ENCODE results near the gene DIP2C. TPM values are rescaled to one million over a fixed set of nuclear protein-coding genes. Genes with fewer than 3 reads are reported as not detected.

The DIP2C gene
- polyA plus RNA-seq, 1 of the 3 experiments (the other 2 are of a cell fraction) = 8.7 TPM

GRCh38 chr10:246431-246830 is 443.0 kb downstream of the DIP2C start (continued):
- TF ChIP-seq SMC3 (IDR thresholded peaks at IDR 0.05; ENCODE audit: low read depth, low read length) = no peak

GRCh38 chr10:244227-244626 is 445.2 kb downstream of the DIP2C start:
- Histone ChIP-seq H3K79me2 (ENCODE audit: insufficient read depth) (no peaks in the 10 kb centered on the region), H3K27ac (ENCODE audit: low read depth in 2 of 2, low read length in 1 of 2) (no peak overlapping the region), H2AFZ (ENCODE audit: low read depth) (no peak overlapping the region), H3K4me3 (ENCODE audit: low read depth in 2 of 2, low read length in 1 of 2) (no peak overlapping the region), H3K36me3 (replicated peaks in 1 of 2; ENCODE audit: control insufficient read depth in 1 of 2, insufficient read depth in 2 of 2, low read length in 1 of 2) (peaks cover 80% of the 10 kb centered on the region in 2 experiments), H3K9me3 (no peaks in the 10 kb centered on the region), H4K20me1 (ENCODE audit: insufficient read depth) (no peaks in the 10 kb centered on the region), H3K27me3 (ENCODE audit: insufficient read depth) (no peaks in the 10 kb centered on the region), H3K4me1 (ENCODE audit: control insufficient read depth in 1 of 2, insufficient read depth in 2 of 2, low read depth in 1 of 2, low read length in 1 of 2) (no peaks in the 10 kb centered on the region; a peak in 1 of 4 replicates), H3K4me2 (no peak overlapping the region), H3K9ac (no peak overlapping the region), H3F3A (replicated peaks; ENCODE audit: insufficient read depth) (no peaks in the 10 kb centered on the region), H3K9me2 (no peaks in the 10 kb centered on the region)
- 98% methylated on average over 7 of the region's 7 CpGs for WGBS (ENCODE audit: low lambda C conversion rate)
- ChIA-PET CTCF (interaction anchor here (1.5 to 1.7 kb wide), 2 partner anchors 13 to 24 kb away, joined by 4 to 5 read pairs; no protein-coding TSS in a partner anchor), POLR2A (no interaction called here)
- DNase-seq = no peak
- TF ChIP-seq CHD2 (IDR thresholded peaks at IDR 0.05; ENCODE audit: low read length, partially characterized antibody) = no peak
- no peak for TF ChIP-seq YY1 (IDR thresholded peaks at IDR 0.05; ENCODE audit: low read depth)
- no peak for TF ChIP-seq RCOR1 (IDR thresholded peaks at IDR 0.05; ENCODE audit: low read length)
- TF ChIP-seq USF2 (IDR thresholded peaks at IDR 0.05; ENCODE audit: borderline replicate concordance, low read depth, low read length) = no peak
- TF ChIP-seq RAD21 (IDR thresholded peaks at IDR 0.05; ENCODE audit: low read length) = no peak
- no peak for TF ChIP-seq TEAD4 (IDR thresholded peaks at IDR 0.05; ENCODE audit: borderline replicate concordance, insufficient read depth)
- TF ChIP-seq, protein P1, sequence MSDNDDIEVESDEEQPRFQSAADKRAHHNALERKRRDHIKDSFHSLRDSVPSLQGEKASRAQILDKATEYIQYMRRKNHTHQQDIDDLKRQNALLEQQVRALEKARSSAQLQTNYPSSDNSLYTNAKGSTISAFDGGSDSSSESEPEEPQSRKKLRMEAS (IDR thresholded peaks at IDR 0.05; ENCODE audit: low read depth) = no peak
- TF ChIP-seq JUND (IDR thresholded peaks at IDR 0.05) = no peak
- TF ChIP-seq TAF1 (IDR thresholded peaks at IDR 0.05; ENCODE audit: borderline replicate concordance, low read depth, low read length) = no peak
- TF ChIP-seq ZBTB33 (IDR thresholded peaks at IDR 0.05; ENCODE audit: borderline replicate concordance, low read depth) = no peak

GRCh38 chr10:241966-242643 is 447.4 kb downstream of the DIP2C start:
- no peaks in the 10 kb centered on the region for H3K27me3 ChIP-seq (ENCODE audit: insufficient read depth)
- H3K4me3 ChIP-seq (ENCODE audit: low read depth in 2 of 2, low read length in 1 of 2) = no peak overlapping the region
- no peaks in the 10 kb centered on the region for H4K20me1 ChIP-seq (ENCODE audit: insufficient read depth)
- H3K9me2 ChIP-seq = no peaks in the 10 kb centered on the region
- no peak overlapping the region for H3K4me2 ChIP-seq
- no peaks in the 10 kb centered on the region for H3K79me2 ChIP-seq (ENCODE audit: insufficient read depth)
- CTCF ChIA-PET = interaction anchor here (1.1 to 2.0 kb wide), 5 partner anchors 11 to 547 kb away, joined by 3 to 10 read pairs (median 3); no protein-coding TSS in a partner anchor
- no peak overlapping the region for H2AFZ ChIP-seq (ENCODE audit: low read depth)
- no peak for DNase-seq
- no peaks in the 10 kb centered on the region; a peak in 1 of 4 replicates for H3K4me1 ChIP-seq (ENCODE audit: control insufficient read depth in 1 of 2, insufficient read depth in 2 of 2, low read depth in 1 of 2, low read length in 1 of 2)
- WGBS (ENCODE audit: low lambda C conversion rate) = 90% methylated on average over 9 of the region's 9 CpGs
- H3K27ac ChIP-seq (ENCODE audit: low read depth in 2 of 2, low read length in 1 of 2) = no peak overlapping the region
- no peak overlapping the region for H3K9ac ChIP-seq
- H3K36me3 ChIP-seq (replicated peaks in 1 of 2; ENCODE audit: control insufficient read depth in 1 of 2, insufficient read depth in 2 of 2, low read length in 1 of 2) = peaks cover 71 to 77% of the 10 kb centered on the region in 2 experiments
- no peaks in the 10 kb centered on the region for H3K9me3 ChIP-seq
- POLR2A ChIA-PET = interaction anchor here (0.6 kb wide), 1 partner anchor 31 kb away, joined by 3 read pairs; no protein-coding TSS in a partner anchor
- peaks cover 4% of the 10 kb centered on the region for H3F3A ChIP-seq (replicated peaks; ENCODE audit: insufficient read depth)
- TF ChIP-seq CTCF (IDR thresholded peaks at IDR 0.05) (no peak), CHD2 (IDR thresholded peaks at IDR 0.05; ENCODE audit: low read length, partially characterized antibody) (no peak), FOXJ3 (CRISPR knock-in tag; IDR thresholded peaks at IDR 0.05) (no peak), MXI1 (IDR thresholded peaks at IDR 0.05; ENCODE audit: low read depth, low read length) (no peak), JUND (IDR thresholded peaks at IDR 0.05) (no peak), EZH2phosphoT487 (IDR thresholded peaks at IDR 0.05; ENCODE audit: borderline replicate concordance, low read depth) (no peak), NFIC (IDR thresholded peaks at IDR 0.05; ENCODE audit: borderline replicate concordance) (no peak), IRF3 (IDR thresholded peaks at IDR 0.05; ENCODE audit: low read depth, low read length) (no peak), TCF12 (IDR thresholded peaks at IDR 0.05) (no peak), RFX5 (IDR thresholded peaks at IDR 0.05; ENCODE audit: low read length) (no peak)
